Keratinocyte (primary cell): ENCODE results near the gene CFAP61. TPM values are rescaled to one million over a fixed set of nuclear protein-coding genes. Genes with fewer than 3 reads are reported as not detected.

Experiments
- DNase-seq: peaks from one replicate; pipeline ENCODE4 v3.0.0-alpha.2; 2011; ENCODE audit warnings: low read depth, missing footprints, low spot score
- FAIRE-seq: peaks from 2 replicates; lab custom pipeline; 2011; peaks lifted over from hg19 to GRCh38; lab: Jason Lieb, UNC
- H2AFZ ChIP-seq: 2 replicates; pipeline ENCODE4 v1.6.0; 2012; ENCODE audit warnings: low read length, control low read depth, inconsistent platforms; ENCODE audit not compliant: control insufficient read depth
- H3K27ac ChIP-seq: 2 replicates; pipeline ENCODE4 v1.5.1; 2011; ENCODE audit warnings: low read length; ENCODE audit not compliant: control insufficient read depth, insufficient read depth
- H3K27me3 ChIP-seq: 3 replicates; pipeline ENCODE4 v1.6.0; 2011; ENCODE audit warnings: low read length; ENCODE audit not compliant: control insufficient read depth, insufficient read depth; ENCODE audit errors: extremely low read depth
- H3K36me3 ChIP-seq, 2 experiments: 2 replicates in 1 of 2; 3 replicates in 1 of 2; pipeline ENCODE4 v1.5.1; 2011; ENCODE audit warnings: low read length in 2 of 2, mild to moderate bottlenecking in 1 of 2; ENCODE audit not compliant: control insufficient read depth in 2 of 2, insufficient read depth in 2 of 2; ENCODE audit errors: extremely low read depth in 1 of 2
- H3K4me1 ChIP-seq: 3 replicates; pipeline ENCODE4 v1.5.1; 2011; ENCODE audit warnings: low read length; ENCODE audit not compliant: control insufficient read depth, insufficient read depth; ENCODE audit errors: extremely low read depth
- H3K4me2 ChIP-seq: 3 replicates; pipeline ENCODE4 v1.6.0; 2011; ENCODE audit warnings: low read depth, low read length; ENCODE audit not compliant: control insufficient read depth, insufficient read depth; ENCODE audit errors: extremely low read depth
- H3K4me3 ChIP-seq, 3 experiments: fragments of 200-600 bp in 1 of 3; sonication (generic) in 1 of 3; 2 replicates in 2 of 3; 3 replicates in 1 of 3; pipeline ENCODE4 v1.5.1; 2011 to 2016; ENCODE audit warnings: low read length in 3 of 3, mild to moderate bottlenecking in 3 of 3, control low read depth in 2 of 3, inconsistent platforms in 1 of 3, low read depth in 1 of 3, mixed read lengths in 1 of 3, mixed run types in 1 of 3, moderate library complexity in 1 of 3; ENCODE audit not compliant: control insufficient read depth in 2 of 3, insufficient read depth in 2 of 3; ENCODE audit errors: extremely low read depth in 1 of 3
- H3K79me2 ChIP-seq: 2 replicates; pipeline ENCODE4 v1.6.0; 2012; ENCODE audit warnings: low read length; ENCODE audit not compliant: control insufficient read depth, insufficient read depth
- H3K9ac ChIP-seq: 3 replicates; pipeline ENCODE4 v1.6.0; 2011; ENCODE audit warnings: low read length; ENCODE audit not compliant: control insufficient read depth, insufficient read depth; ENCODE audit errors: extremely low read depth
- H3K9me1 ChIP-seq: 3 replicates; pipeline ENCODE4 v1.6.0; 2011; ENCODE audit warnings: low read length; ENCODE audit not compliant: control insufficient read depth, insufficient read depth; ENCODE audit errors: extremely low read depth
- H3K9me3 ChIP-seq: 2 replicates; pipeline ENCODE4 v1.5.1; 2012; ENCODE audit warnings: low read depth, low read length; ENCODE audit not compliant: control insufficient read depth
- H4K20me1 ChIP-seq: 3 replicates; pipeline ENCODE4 v1.6.0; 2011; ENCODE audit warnings: low read length; ENCODE audit not compliant: control insufficient read depth, insufficient read depth; ENCODE audit errors: extremely low read depth
- EZH2 ChIP-seq: IDR thresholded peaks from one replicate; pipeline ENCODE4 v1.6.1; 2012; ENCODE audit warnings: inconsistent platforms, mild to moderate bottlenecking, low read length, moderate library complexity
- dilution Hi-C: fragments of 300-500 bp; cut with MboI; formaldehyde crosslinking; loops from one replicate; pipeline ENCODE4 v1.7.0; 2020; ENCODE audit warnings: low sequenced_read_pairs; ENCODE audit not compliant: extremely low pct_ligation_motif_present
- polyA plus RNA-seq, 5 experiments: library from polyadenylated mRNA; depleted of rRNA in 3 of 5; stranded (reverse) in 3 of 5; stranded (forward) in 1 of 5; unstranded in 1 of 5; fragments of >200 nt; gene quantifications; 1 replicate in 1 of 5; 2 replicates in 3 of 5; 3 replicates in 1 of 5; pipeline versions ENCODE4 v1.2.1 to v1.2.3, GENCODE V29; 2011 to 2012; ENCODE audit warnings: missing spikeins in 2 of 5, low read depth in 1 of 5, low replicate concordance in 1 of 5
- TF ChIP-seq, protein P1 (sequence below), 3 experiments: IDR thresholded peaks in 1 of 3; conservative IDR thresholded peaks in 1 of 3; optimal IDR thresholded peaks in 1 of 3; 2 replicates in 2 of 3; 3 replicates in 1 of 3; pipeline versions ENCODE3 to v1.5.1; 2011; ENCODE audit warnings: low read length in 3 of 3, mild to moderate bottlenecking in 3 of 3, moderate library complexity in 2 of 3, control low read depth in 1 of 3, inconsistent platforms in 1 of 3; ENCODE audit not compliant: insufficient read depth in 2 of 3; ENCODE audit errors: extremely low read depth in 1 of 3

Gene CFAP61
- polyA plus RNA-seq, 1 donor (not counting 4 experiments of a cell fraction or from before 2014, with no cell fraction given), result 0.25 TPM

DNA sequence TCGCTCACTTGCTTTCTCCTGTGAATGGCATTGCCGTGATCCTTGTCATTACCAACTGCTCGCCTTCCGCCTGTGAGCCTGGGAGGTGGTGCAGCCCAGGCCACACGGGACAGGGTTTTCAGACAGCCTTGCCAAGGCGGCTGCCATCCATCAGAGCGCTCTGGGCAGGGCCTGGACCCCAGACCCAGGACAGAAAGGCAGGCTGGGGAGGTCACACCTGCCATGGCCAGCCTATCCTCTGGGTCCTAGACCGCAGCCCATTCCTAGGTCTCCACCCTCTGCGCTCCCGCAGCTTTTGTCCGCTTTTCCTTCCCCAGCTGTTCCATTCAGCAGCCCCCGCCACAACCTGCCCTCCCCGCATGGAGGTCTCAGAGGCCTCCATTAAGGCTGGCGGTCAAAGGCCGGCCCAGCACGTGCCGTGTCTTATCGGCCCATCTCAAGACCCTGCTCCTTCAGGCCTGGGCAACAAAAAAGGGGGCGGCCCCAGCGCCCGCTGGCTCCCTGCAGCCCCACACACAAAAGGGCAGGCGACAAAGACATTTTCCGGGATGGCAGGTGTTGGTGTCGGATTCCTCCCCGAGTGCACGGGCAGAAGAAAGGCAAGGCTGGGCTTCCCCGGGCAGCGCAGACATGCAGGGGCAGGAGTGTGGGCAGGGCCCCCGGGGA is 343.7 kb downstream of the CFAP61 start:
- Histone ChIP-seq H3K27me3 (no peaks in the 10 kb centered on the region), H3K9me1 (no peaks in the 10 kb centered on the region), H3K27ac (no peak overlapping the region), H2AFZ (no peak overlapping the region), H3K9ac (no peak overlapping the region), H3K4me1 (no peaks in the 10 kb centered on the region), H3K4me3 (no peak overlapping the region), H3K9me3 (no peaks in the 10 kb centered on the region), H3K36me3 (no peaks in the 10 kb centered on the region), H3K4me2 (no peak overlapping the region), H4K20me1 (no peaks in the 10 kb centered on the region), H3K79me2 (no peaks in the 10 kb centered on the region)
- DNase-seq, result no peak
- no peak for FAIRE-seq
- TF ChIP-seq, protein P1, sequence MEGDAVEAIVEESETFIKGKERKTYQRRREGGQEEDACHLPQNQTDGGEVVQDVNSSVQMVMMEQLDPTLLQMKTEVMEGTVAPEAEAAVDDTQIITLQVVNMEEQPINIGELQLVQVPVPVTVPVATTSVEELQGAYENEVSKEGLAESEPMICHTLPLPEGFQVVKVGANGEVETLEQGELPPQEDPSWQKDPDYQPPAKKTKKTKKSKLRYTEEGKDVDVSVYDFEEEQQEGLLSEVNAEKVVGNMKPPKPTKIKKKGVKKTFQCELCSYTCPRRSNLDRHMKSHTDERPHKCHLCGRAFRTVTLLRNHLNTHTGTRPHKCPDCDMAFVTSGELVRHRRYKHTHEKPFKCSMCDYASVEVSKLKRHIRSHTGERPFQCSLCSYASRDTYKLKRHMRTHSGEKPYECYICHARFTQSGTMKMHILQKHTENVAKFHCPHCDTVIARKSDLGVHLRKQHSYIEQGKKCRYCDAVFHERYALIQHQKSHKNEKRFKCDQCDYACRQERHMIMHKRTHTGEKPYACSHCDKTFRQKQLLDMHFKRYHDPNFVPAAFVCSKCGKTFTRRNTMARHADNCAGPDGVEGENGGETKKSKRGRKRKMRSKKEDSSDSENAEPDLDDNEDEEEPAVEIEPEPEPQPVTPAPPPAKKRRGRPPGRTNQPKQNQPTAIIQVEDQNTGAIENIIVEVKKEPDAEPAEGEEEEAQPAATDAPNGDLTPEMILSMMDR (optimal IDR thresholded peaks at IDR 0.05 in 1 of 3, IDR thresholded peaks at IDR 0.05 in 1 of 3, conservative IDR thresholded peaks at IDR 0.05 in 1 of 3; ENCODE audit: extremely low read depth in 1 of 3, insufficient read depth in 2 of 3, low read length in 3 of 3), result no peak
- TF ChIP-seq EZH2, result no peak
- dilution Hi-C loops, result no loop called here

DNA sequence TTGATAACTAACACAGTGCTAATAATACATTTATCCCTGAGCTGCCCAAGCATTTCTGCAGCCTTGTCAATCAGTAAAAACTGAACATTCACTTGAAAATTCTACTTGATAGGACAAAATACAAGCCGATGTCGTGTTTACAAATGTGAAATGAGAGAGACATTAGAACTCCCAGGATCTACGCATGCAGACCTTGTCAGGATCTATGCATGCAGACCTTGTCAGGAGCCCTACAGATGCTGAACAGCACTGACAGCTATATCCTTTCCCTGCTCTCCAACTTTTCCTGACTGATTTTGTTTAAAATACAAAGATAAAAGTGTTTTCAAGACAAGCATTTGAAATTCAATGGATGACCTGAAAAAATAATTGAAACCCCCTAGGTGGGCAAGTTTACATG is 344.5 kb downstream of the CFAP61 start:
- no peaks in the 10 kb centered on the region for H3K4me1 ChIP-seq
- no peaks in the 10 kb centered on the region for H4K20me1 ChIP-seq
- H3K9me3 ChIP-seq, result no peaks in the 10 kb centered on the region
- dilution Hi-C loops, result no loop called here
- no peaks in the 10 kb centered on the region for H3K27me3 ChIP-seq
- no peak for TF ChIP-seq EZH2
- TF ChIP-seq, protein P1 (optimal IDR thresholded peaks at IDR 0.05 in 1 of 3, IDR thresholded peaks at IDR 0.05 in 1 of 3, conservative IDR thresholded peaks at IDR 0.05 in 1 of 3; ENCODE audit: extremely low read depth in 1 of 3, insufficient read depth in 2 of 3, low read length in 3 of 3), result no peak
- no peak overlapping the region for H3K4me2 ChIP-seq
- no peak overlapping the region for H2AFZ ChIP-seq
- DNase-seq (no peak), FAIRE-seq (no peak)
- no peaks in the 10 kb centered on the region for H3K36me3 ChIP-seq
- no peak overlapping the region for H3K4me3 ChIP-seq
- no peaks in the 10 kb centered on the region for H3K79me2 ChIP-seq
- no peaks in the 10 kb centered on the region for H3K9me1 ChIP-seq
- H3K9ac ChIP-seq, result no peak overlapping the region
- H3K27ac ChIP-seq, result no peak overlapping the region
